SU-DHL-6 (cell line): ENCODE data around the gene MROH7.

Experiments
- H2AFZ ChIP-seq: fragments of 200-600 bp; sonication (generic); 2 replicates; pipeline ENCODE4 v1.6.1; 2014; ENCODE audit warnings: low read depth, mild to moderate bottlenecking, moderate library complexity, mixed read lengths, antibody characterized with exemption, low read length; ENCODE audit not compliant: severe bottlenecking
- H3F3A ChIP-seq: fragments of 200-600 bp; shearing (Covaris generic); 2 replicates; pipeline ENCODE4 v1.6.0; 2016; ENCODE audit warnings: antibody characterized with exemption, mild to moderate bottlenecking; ENCODE audit not compliant: insufficient read depth
- H3K27ac ChIP-seq: fragments of 200-600 bp; sonication (generic); 2 replicates; pipeline ENCODE4 v1.5.1; 2016; ENCODE audit warnings: low read depth, mild to moderate bottlenecking, low read length, moderate library complexity, mixed read lengths
- H3K27me3 ChIP-seq: fragments of 200-600 bp; sonication (generic), shearing (Covaris generic); 2 replicates; pipeline ENCODE4 v1.6.0; 2014; ENCODE audit warnings: mild to moderate bottlenecking, low read length
- H3K36me3 ChIP-seq: fragments of 200-600 bp; sonication (generic); 2 replicates; pipeline ENCODE4 v1.6.1; 2014; ENCODE audit warnings: mild to moderate bottlenecking, low read length, mixed read lengths
- H3K4me2 ChIP-seq: fragments of 300-600, 200-600 bp; shearing (Covaris generic), sonication (generic); 2 replicates; pipeline ENCODE4 v1.6.0; 2014; ENCODE audit warnings: low read length, low read depth, mild to moderate bottlenecking; ENCODE audit not compliant: poor library complexity, severe bottlenecking
- H3K4me3 ChIP-seq: fragments of 200-600 bp; sonication (generic); 2 replicates; pipeline ENCODE4 v1.5.1; 2014; ENCODE audit warnings: antibody characterized with exemption, low read length, mild to moderate bottlenecking, mixed read lengths; ENCODE audit not compliant: insufficient read depth, poor library complexity, severe bottlenecking
- H3K79me2 ChIP-seq: fragments of 200-600 bp; sonication (generic); 2 replicates; pipeline ENCODE4 v1.6.1; 2014; ENCODE audit warnings: mild to moderate bottlenecking, low read length, moderate library complexity; ENCODE audit not compliant: insufficient read depth
- H3K9ac ChIP-seq: fragments of 200-600 bp; sonication (generic); 2 replicates; pipeline ENCODE4 v1.7.0; 2014; ENCODE audit warnings: mild to moderate bottlenecking, low read length
- H3K9me2 ChIP-seq: fragments of 200-600 bp; sonication (generic); replicated peaks from 2 replicates; pipeline ENCODE4 v1.6.1; 2014; ENCODE audit warnings: low read length; ENCODE audit not compliant: insufficient read depth
- H3K9me3 ChIP-seq: fragments of 200-600 bp; sonication (generic); 2 replicates; pipeline ENCODE4 v1.6.1; 2014; ENCODE audit warnings: low read length, mixed read lengths; ENCODE audit not compliant: insufficient read depth
- H4K20me1 ChIP-seq: fragments of 200-600 bp; sonication (generic); 2 replicates; pipeline ENCODE4 v1.6.1; 2014; ENCODE audit warnings: low read depth, mild to moderate bottlenecking, antibody characterized with exemption, low read length, moderate library complexity, mixed read lengths
- EZH2phosphoT487 ChIP-seq: fragments of 200-600 bp; sonication (generic), shearing (Covaris generic); conservative IDR thresholded peaks from 2 replicates; pipeline ENCODE4 v1.6.1; 2018; ENCODE audit warnings: mild to moderate bottlenecking, antibody characterized with exemption, low read length, moderate library complexity, mixed read lengths
- TF ChIP-seq, protein P1 (sequence below): fragments of 200-600 bp; sonication (generic); IDR thresholded peaks from one replicate; pipeline ENCODE4 v1.5.1; 2017; ENCODE audit warnings: antibody characterized with exemption, mild to moderate bottlenecking, low read length, moderate library complexity; ENCODE audit not compliant: insufficient read depth, poor library complexity, severe bottlenecking

The MROH7 gene

GRCh38 chr1:54649921-54650320, 8.3 kb downstream of the MROH7 start:
- Histone ChIP-seq H3K27me3 (no peaks in the 10 kb centered on the region), H3K4me2 (no peak overlapping the region), H3K9me2 (no peaks in the 10 kb centered on the region), H3K27ac (no peak overlapping the region), H3K4me3 (no peak overlapping the region), H4K20me1 (no peaks in the 10 kb centered on the region), H3K79me2 (no peaks in the 10 kb centered on the region), H3F3A (no peaks in the 10 kb centered on the region), H3K9ac (no peak overlapping the region), H3K9me3 (no peaks in the 10 kb centered on the region), H2AFZ (no peak overlapping the region), H3K36me3 (no peaks in the 10 kb centered on the region)
- TF ChIP-seq, protein P1, sequence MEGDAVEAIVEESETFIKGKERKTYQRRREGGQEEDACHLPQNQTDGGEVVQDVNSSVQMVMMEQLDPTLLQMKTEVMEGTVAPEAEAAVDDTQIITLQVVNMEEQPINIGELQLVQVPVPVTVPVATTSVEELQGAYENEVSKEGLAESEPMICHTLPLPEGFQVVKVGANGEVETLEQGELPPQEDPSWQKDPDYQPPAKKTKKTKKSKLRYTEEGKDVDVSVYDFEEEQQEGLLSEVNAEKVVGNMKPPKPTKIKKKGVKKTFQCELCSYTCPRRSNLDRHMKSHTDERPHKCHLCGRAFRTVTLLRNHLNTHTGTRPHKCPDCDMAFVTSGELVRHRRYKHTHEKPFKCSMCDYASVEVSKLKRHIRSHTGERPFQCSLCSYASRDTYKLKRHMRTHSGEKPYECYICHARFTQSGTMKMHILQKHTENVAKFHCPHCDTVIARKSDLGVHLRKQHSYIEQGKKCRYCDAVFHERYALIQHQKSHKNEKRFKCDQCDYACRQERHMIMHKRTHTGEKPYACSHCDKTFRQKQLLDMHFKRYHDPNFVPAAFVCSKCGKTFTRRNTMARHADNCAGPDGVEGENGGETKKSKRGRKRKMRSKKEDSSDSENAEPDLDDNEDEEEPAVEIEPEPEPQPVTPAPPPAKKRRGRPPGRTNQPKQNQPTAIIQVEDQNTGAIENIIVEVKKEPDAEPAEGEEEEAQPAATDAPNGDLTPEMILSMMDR: no peak
- TF ChIP-seq EZH2phosphoT487: no peak

- no peaks in the 10 kb centered on the region for H3K9me2 ChIP-seq
- no peaks in the 10 kb centered on the region for H3K36me3 ChIP-seq
- no peak overlapping the region for H3K4me3 ChIP-seq
- no peaks in the 10 kb centered on the region for H3K9me3 ChIP-seq
- H3F3A ChIP-seq: no peaks in the 10 kb centered on the region
- no peaks in the 10 kb centered on the region for H3K79me2 ChIP-seq
- no peak overlapping the region for H2AFZ ChIP-seq
- H4K20me1 ChIP-seq: no peaks in the 10 kb centered on the region
- no peak overlapping the region for H3K4me2 ChIP-seq
- no peak overlapping the region for H3K9ac ChIP-seq
- no peak overlapping the region for H3K27ac ChIP-seq
- H3K27me3 ChIP-seq: no peaks in the 10 kb centered on the region
- TF ChIP-seq, protein P1: no peak
- no peak for TF ChIP-seq EZH2phosphoT487
These were observed 8.8 kb downstream of the MROH7 start for GRCh38 chr1:54650417-54650816.

GRCh38 chr1:54651608-54652007, 10.0 kb downstream of the MROH7 start:
- H3K4me2 ChIP-seq: no peak overlapping the region
- H3K79me2 ChIP-seq: no peaks in the 10 kb centered on the region
- no peak overlapping the region for H3K4me3 ChIP-seq
- H3K9me2 ChIP-seq: no peaks in the 10 kb centered on the region
- H2AFZ ChIP-seq: no peak overlapping the region
- no peaks in the 10 kb centered on the region for H3K9me3 ChIP-seq
- H3F3A ChIP-seq: no peaks in the 10 kb centered on the region
- TF ChIP-seq EZH2phosphoT487: no peak
- TF ChIP-seq, protein P1: no peak
- no peak overlapping the region for H3K9ac ChIP-seq
- H3K27me3 ChIP-seq: no peaks in the 10 kb centered on the region
- no peaks in the 10 kb centered on the region for H3K36me3 ChIP-seq
- no peaks in the 10 kb centered on the region for H4K20me1 ChIP-seq
- no peak overlapping the region for H3K27ac ChIP-seq
